NCI-H2196 treated with DMSO at 0.1 percent for 48 hours (cell line): Measurements from ENCODE around the gene DHX30.

Source experiments
- DNase-seq: peaks from one replicate; lab custom pipeline; 2025; ENCODE audit not compliant: unreplicated experiment; lab: John Stamatoyannopoulos, UW

Gene DHX30

DNA sequence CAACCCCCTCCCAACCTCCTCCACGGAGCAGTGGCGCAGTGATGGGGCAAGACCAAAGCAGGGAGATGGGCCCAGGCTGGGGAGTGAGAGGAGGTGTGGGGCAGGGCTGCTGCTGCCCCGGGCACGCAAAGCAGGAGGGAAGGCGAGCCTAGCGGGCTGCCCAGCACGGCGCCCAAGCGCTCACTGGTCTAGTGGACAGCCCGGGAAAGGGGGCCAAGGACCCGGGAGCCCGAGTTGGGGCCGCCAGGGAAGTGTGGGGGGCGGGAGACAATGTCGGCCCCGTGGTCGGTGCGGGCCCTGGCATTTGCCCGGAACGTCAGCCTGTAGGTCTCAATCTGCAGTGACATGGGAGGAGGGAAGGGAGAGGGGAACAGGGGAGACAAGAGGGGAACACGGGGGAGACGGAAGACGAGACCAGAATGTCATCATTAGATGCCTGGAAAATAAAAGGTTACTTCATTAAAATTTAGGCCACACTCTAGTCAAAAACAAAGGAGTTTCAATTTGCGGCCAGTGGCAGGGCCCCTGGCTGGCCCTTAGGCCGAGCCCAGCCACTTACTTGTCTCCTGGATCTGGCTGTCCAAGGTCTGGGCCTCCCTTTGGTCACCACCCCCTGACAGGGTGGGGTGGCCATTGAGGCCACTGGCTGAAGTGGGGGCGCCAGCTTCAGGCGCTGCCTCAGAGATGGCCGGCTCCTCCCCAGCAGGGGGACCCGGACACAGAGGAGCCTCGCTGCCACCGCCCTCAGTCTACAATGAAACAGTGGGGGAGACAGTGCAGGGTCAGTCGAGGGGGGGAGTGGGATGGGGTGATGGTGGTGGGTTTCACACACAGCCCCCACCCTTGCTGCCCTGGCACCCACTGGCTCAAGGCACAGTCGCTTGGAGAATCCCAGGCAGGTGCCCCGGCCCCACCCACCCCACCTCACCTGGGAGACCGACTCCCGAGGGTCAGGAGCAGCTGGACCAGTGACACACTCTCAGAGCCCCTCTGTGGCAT lies 50.0 kb downstream of the DHX30 start:
- DNase-seq, result no peak

DNA sequence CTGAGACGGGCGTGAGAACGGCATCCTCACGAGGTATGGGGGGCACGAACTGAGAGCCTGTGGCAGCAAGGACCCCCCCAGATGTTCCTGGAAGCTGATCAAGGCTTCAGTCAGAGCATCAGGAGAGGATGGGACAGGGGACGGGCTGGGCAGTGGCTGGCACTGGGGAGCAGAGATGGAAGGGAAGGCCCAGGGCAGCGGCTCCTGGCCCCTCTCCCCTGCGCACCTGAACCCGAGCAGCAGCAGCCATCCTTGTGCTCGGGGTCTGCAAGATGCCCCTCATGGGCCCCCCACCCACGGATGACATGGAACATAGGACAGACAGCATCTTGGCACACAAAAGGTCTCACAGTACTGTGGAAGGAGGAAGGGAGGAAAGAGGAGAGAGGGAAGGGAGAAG lies 51.3 kb downstream of the DHX30 start:
- no peak for DNase-seq

DNA sequence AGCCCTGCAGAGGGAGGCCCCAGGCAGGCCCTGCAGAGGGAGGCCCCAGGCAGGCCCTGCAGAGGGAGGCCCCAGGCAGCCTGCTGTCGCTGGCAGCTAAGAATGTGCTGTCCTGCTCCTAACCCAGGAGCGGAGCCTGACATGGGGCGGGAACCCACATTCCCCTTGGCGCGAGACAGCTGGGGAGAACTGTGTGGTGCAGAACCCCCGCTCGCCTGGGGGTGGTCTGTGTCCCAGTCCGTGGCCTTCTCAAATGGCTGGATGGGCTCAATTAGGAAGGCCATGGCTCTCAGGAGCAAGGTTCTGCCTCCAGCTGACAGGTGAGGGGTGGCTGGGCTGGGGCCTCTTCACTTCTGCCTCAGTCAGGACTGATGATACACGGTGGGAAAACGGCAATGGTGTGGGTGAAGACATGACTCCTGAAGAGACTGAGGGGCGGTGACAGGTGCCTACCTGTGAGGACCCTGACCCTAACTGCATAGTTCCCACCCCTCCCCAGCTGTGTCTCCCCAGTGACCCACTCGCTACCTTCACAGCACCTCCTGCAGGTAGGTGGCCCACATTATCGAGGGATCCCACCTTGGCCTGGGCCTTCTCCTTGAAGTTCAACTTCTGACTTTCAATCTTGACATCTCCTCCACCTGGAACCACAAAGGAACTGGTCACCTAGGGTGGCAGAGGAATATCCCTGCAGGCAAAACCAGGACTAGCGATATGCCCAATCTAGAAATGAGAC lies 52.0 kb downstream of the DHX30 start:
- no peak for DNase-seq

DNA sequence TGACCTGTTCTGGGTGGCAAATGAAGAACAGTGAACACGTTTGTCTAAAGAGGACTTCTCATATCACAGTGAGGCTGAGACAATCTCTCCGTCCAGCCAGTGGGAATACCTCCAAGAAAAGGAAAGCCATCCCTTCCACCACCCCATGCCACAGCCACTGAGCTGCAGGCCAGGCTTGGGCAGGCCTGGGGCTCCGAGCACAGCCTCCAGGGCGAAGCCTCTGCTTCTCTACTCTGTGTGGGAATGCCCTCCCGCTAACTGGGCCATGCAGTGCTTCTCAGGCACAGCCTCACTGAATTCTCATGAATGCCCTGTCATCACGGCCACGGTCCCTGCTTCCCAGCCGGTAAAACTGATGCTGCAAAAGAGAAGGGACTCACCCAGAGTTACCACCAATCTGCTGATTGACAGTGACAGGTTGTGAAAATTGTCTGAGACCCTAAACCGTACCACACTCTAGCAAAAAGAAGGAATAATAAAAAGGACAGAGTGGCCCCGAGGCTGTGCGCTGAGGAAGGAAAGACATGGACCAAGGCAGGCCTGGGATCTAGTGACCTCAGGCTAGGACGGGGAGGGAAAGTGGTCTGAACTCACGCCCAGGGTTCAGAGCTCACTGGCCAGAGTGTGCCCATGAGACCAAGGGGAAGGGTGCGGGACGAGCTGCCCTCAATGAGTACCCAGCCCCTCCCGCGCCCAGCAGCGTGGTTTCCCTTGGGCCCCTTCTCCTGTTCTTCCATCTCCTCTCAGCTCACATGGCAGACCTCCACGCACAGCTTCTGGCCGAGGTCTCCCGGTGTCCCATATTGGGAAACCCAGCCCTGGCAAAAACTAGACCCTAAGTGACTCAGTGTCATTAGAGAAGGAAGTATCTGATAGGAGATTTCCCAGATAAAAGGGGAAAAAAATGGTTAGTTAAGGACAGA lies 52.8 kb downstream of the DHX30 start:
- no peak for DNase-seq

DNA sequence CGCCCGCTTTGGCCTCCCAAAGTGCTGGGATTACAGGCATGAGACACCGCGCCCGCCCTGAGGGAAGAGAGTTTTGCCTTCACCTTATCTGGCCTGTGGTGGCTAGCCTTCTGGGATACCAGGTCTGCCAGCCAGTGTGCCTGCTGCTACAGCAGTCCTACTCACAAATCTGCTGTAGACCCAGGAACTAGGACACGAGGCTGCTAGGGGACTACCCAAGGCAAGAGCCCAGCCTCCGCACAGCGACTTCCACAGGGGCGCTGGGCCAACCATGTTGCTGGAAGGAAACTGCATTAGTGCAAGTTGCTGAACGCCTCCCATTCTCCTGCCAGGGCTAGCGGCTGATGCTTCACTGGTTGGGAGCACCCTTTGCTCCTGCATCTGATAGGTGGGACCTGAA lies 53.7 kb downstream of the DHX30 start:
- no peak for DNase-seq

DNA sequence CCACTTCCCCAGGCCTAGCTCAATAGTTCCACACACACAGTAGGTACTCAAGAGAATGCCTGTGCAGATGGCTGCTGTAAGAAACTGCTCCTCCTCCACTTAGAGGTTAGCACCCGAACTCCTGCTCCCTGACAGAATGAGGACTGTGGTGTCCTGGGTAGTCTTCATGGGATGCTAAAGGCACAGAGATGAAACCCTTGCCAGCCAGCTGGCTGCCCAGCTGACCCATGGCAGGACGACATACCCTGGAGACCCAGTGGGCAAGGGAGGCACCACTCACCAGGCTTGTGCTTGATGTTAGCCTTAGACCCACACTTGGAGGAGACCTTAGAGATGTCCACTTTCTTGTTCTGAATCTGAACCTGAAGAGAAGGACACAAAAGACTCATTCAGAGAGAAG lies 54.2 kb downstream of the DHX30 start:
- DNase-seq, result no peak

DNA sequence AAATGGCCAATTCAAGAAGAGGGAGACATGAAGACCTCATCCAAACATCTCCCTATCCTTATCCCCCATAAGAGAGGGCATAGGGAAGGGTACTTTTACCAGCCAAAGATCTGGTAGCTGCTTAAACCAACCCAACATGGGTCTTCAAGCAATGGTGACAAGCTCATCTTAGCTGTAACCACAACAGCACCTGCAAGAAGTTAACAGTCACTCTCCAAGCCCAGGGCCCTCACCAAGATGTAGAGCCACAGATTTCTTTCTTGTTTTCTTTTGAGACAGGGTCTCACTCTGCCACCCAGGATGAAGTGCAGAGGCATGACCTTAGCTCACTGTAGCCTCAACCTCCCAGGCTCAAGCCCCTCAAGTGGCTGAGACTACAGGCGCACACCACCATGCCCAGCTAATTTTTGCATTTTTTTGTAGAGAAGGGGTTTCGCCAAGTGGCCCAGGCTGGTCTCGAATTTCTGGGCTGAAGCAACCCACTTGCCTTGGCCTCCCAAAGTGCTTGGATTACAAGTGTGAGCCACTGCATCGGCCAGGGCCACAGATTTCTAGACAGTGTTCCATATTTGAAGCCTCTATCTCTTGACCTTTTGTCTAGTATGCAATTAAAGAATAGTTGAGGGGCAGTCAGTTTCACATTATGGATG lies 57.1 kb downstream of the DHX30 start:
- no peak for DNase-seq

DNA sequence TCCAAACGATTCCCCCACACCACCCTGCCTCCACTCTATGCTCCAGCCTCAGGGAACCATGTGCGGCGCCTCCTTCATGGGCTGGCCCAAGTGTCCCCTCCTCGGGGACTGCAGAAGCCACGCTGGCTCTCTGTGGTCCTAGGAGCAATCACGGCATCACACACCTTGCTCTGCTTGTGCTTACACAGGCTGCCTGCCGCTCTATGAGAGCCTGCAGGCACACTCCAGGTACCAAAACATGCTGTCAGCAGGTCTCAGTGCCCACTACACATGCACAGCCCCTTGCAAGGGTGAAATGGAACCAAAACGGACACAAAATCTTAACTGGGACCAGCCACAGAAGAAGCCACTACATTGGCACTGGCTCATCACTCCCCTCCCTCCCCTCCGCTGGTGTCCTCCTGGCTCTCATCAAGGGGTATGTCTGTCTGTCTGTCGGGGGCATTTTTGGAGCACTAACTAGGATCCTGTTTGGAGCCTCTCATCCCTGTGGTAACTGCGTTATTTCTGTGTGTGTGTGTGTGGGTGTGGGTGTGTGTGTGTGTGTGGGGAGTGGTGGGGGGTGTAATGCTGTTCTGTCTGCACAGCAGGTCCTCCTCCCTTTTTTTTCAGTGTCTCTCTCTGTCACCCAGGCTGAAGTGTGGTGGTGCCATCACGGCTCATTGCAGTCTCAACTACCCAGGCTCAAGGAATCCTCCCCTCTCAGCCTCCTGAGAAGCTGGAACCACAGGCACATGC lies 60.6 kb downstream of the DHX30 start:
- DNase-seq, result no peak

DNA sequence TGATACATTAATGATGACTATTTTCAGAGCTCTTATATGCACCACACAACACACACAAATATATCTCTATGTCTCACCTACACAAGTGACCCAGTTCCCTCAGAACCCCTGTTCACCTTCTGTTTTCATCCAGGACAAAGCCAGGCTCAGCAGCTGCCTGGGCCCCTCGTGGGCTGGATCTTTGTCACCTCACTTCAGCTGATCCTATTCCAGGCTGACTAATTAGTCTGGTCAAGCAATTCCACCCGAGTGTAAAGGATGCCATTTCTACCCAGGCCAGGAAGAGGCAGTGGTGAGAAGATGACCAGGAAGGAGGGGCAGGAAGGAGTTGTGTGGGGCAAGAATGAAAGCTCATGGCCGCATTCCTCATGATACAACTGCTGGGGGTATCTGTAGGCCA lies 62.3 kb downstream of the DHX30 start:
- no peak for DNase-seq

DNA sequence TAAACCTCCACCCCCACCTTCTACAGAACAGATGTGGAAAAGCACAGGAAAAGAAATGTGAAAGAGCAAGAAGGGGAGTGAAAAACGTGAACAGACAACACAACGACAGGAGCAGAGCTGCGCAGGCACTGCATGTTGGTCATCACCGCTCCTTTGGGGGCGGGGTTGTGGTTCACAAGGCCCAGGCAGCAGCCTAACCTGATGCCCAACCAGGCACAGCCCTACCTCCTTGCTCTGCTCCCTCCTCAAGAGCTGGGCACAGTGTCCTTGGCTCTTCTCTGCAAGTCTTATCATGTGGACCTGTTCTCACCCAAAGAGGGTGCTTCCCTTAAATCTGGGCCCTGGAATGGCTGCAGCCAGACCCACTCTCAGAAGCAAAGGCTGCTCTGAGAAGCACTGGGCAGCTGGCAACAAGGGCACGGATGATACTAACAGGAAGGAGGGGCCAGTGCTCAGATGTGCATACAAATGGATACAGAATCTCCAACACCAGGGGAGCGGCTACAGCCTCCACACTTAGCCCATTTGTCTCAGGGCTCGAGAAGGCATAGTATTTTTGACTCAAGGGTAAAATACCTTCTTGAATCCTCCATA lies 64.6 kb downstream of the DHX30 start:
- no peak for DNase-seq

DNA sequence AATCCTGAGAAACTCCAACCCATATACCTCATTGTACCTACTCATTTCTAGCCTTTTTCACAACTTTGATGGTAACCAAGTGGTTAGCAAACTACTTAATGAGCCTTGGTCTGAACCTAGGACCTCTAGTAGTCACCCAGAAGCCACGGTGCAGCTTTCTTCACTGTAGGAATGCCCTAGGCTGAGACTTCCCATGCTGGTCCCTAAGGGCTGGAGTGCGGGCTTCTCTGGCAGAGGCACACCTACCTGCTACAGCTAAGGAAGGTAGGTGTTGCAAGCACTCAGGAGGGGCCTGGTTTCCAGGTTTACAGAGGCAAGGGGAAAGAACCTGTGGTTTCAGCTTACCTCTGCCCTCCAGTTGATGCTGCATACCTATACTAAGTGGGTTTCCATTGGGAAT lies 65.4 kb downstream of the DHX30 start:
- DNase-seq, result no peak

DNA sequence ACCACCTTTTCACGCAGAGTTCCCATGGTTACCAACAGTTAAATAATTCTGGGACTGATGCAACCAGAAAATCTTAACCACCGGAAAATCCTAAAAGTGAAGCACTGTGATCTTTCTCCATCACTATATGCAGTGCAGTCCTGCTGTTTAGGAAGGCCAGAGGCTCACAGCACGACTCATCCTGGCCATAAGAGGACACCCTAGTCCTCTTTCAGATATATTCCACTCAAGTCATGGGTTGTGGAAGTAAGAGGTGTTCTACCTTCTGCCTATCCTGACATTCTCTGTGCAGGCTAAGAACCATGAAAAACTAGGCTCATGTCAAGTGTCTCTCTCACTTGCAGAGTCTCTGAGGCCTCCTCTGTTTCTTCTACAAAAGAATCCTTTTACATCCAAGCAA lies 67.2 kb downstream of the DHX30 start:
- no peak for DNase-seq

DNA sequence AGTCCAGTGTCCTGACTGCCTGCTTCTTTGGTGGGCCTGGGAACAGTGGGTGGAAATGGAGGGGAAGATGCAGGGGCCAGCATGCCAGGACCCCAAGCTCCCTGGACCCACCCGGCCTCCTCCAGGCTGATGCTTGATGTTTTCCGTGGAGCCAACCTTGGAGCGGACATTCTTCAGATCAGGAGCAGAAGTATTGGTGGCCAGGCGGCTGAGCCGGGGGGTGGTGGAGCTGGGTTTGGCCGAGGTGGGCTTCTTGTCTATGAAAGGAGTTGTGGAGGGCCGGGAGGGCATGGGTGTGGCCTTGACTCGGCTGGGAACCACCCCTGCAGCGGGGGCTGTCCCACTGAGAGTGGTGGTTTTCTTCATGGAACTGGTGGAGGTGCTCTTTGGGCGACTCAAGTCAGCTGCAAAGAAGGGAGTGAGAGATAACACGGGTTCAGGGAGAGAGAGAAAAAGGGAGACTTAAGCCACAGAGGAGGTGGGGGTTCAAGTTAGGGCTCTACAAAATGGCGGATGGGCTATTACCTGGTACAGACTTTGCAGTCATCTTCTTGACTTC lies 67.8 kb downstream of the DHX30 start:
- no peak for DNase-seq

DNA sequence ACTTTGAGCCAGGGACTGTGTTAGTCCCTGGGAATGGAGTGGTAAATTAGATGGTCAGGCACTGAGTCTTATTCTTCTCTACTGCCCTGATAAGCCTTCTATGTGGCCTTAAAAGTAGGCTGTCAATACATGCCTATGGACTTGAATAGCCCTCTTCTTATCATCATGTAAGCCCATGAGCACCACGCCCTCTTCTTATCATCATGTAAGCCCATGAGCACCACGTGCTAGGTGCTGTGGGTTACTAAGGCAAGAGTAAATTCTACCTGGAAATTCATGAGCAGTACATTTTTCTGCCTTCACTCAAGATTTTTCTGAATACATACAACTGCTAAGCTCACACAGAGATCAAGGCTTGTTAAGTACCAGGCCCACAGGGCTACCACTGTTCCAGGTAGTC lies 68.5 kb downstream of the DHX30 start:
- no peak for DNase-seq

DNA sequence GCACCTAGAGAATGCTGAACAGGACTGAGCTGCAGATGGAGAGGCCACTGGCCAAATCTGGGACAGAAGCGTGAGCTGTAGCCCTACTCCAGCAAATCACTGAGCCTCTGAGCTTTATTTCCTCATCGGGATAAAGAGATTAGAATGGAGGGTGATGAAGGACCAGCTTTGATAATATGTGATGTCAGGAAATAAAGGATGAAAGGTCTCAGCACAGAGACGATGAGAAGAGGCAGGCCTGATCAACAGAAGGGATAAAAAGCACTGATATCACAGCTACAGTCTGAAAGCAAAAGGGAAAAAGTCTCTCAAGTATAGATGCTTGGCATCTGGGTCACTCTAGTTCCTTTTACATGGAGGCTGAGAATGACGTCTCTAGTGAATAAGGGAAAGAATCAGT lies 70.0 kb downstream of the DHX30 start:
- no peak for DNase-seq

DNA sequence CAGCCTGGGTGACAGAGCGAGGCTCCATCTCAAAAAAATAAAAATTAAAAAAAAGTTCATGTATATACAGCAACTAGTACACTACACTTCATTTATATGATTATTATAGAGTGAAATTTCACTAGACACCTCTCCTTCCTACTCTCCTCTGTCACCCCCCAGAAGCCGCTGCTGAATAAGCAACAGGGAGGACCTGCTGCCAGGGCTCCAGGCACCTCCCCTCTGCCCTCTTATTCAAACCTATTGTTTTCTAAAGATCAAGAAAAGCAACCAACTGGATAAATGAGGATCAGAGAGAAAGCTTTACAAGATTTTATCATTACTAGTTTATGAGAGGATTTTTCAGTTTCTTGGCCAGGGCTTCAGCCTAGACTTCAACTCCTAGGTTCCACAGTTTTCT lies 71.5 kb downstream of the DHX30 start:
- no peak for DNase-seq

DNA sequence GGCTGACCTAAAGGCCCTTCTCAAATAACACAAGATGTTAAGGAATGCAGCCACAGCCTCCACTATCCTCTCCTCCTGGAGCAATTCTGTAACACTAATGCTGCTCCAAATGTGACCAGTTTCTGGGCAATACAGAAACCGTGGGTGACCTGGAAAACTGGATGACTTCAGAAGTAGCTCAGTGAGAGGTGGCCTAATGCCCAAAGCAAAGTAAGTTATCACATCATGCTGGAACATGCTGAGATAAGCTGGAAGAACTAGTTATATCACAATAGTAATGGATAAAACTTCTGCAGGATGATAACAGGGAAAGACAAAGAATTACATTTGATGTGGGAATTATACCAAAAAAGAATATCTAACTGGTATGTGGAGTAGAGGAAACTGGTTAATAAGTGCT lies 72.0 kb downstream of the DHX30 start:
- DNase-seq, result no peak

DNA sequence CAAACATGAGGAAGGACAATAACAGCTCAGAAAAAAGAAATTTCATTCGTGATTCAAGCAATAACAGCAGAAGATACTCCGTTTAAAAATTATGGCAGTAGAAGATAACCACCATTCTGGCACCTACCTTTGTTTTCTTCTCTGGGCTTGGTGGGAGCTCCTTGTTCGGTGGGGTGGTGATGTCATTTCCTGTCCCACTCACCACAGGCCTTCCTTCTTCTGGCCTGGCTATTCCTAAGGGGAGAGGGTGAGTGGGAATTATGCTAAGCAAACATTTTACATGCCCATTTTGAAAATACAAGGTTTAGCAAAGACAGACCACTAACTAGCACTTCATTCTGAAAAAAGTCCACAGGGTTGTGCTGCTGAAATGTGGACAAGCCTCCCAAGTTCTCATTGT lies 74.4 kb downstream of the DHX30 start:
- no peak for DNase-seq

DNA sequence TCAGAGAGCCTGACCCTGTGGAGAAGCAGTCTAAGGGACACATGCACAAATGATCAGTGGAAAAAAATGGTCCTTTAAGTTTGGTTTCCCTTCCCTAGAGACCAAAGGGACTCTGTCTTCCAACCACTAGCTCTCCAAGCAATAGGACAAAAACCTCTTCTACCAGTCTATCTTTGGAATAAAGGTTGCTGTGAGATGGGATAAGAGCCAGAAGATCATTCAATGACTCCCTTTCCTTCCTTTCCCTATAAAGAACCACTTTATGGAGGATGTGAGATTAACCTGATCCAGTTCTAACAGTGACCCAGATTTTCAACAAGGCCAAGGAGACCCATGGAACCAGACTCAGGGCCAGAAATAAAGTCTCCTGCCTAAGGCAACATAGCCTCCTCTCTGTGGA lies 74.8 kb downstream of the DHX30 start:
- no peak for DNase-seq
